Keratinocyte (primary cell): ENCODE data around the gene MAGOHB. TPM values are rescaled to one million over a fixed set of nuclear protein-coding genes. Genes with fewer than 3 reads are reported as not detected.

Experiments used
- DNase-seq: peaks from one replicate; pipeline ENCODE4 v3.0.0-alpha.2; 2011; ENCODE audit warnings: low read depth, missing footprints, low spot score
- FAIRE-seq: peaks from 2 replicates; lab custom pipeline; 2011; peaks lifted over from hg19 to GRCh38; lab: Jason Lieb, UNC
- H2AFZ ChIP-seq: 2 replicates; pipeline ENCODE4 v1.6.0; 2012; ENCODE audit warnings: low read length, control low read depth, inconsistent platforms; ENCODE audit not compliant: control insufficient read depth
- H3K27ac ChIP-seq: 2 replicates; pipeline ENCODE4 v1.5.1; 2011; ENCODE audit warnings: low read length; ENCODE audit not compliant: control insufficient read depth, insufficient read depth
- H3K27me3 ChIP-seq: 3 replicates; pipeline ENCODE4 v1.6.0; 2011; ENCODE audit warnings: low read length; ENCODE audit not compliant: control insufficient read depth, insufficient read depth; ENCODE audit errors: extremely low read depth
- H3K36me3 ChIP-seq, 2 experiments: 2 replicates in 1 of 2; 3 replicates in 1 of 2; pipeline ENCODE4 v1.5.1; 2011; ENCODE audit warnings: low read length in 2 of 2, mild to moderate bottlenecking in 1 of 2; ENCODE audit not compliant: control insufficient read depth in 2 of 2, insufficient read depth in 2 of 2; ENCODE audit errors: extremely low read depth in 1 of 2
- H3K4me1 ChIP-seq: 3 replicates; pipeline ENCODE4 v1.5.1; 2011; ENCODE audit warnings: low read length; ENCODE audit not compliant: control insufficient read depth, insufficient read depth; ENCODE audit errors: extremely low read depth
- H3K4me2 ChIP-seq: 3 replicates; pipeline ENCODE4 v1.6.0; 2011; ENCODE audit warnings: low read depth, low read length; ENCODE audit not compliant: control insufficient read depth, insufficient read depth; ENCODE audit errors: extremely low read depth
- H3K4me3 ChIP-seq, 3 experiments: fragments of 200-600 bp in 1 of 3; sonication (generic) in 1 of 3; 2 replicates in 2 of 3; 3 replicates in 1 of 3; pipeline ENCODE4 v1.5.1; 2011 to 2016; ENCODE audit warnings: low read length in 3 of 3, mild to moderate bottlenecking in 3 of 3, control low read depth in 2 of 3, inconsistent platforms in 1 of 3, low read depth in 1 of 3, mixed read lengths in 1 of 3, mixed run types in 1 of 3, moderate library complexity in 1 of 3; ENCODE audit not compliant: control insufficient read depth in 2 of 3, insufficient read depth in 2 of 3; ENCODE audit errors: extremely low read depth in 1 of 3
- H3K79me2 ChIP-seq: 2 replicates; pipeline ENCODE4 v1.6.0; 2012; ENCODE audit warnings: low read length; ENCODE audit not compliant: control insufficient read depth, insufficient read depth
- H3K9ac ChIP-seq: 3 replicates; pipeline ENCODE4 v1.6.0; 2011; ENCODE audit warnings: low read length; ENCODE audit not compliant: control insufficient read depth, insufficient read depth; ENCODE audit errors: extremely low read depth
- H3K9me1 ChIP-seq: 3 replicates; pipeline ENCODE4 v1.6.0; 2011; ENCODE audit warnings: low read length; ENCODE audit not compliant: control insufficient read depth, insufficient read depth; ENCODE audit errors: extremely low read depth
- H3K9me3 ChIP-seq: 2 replicates; pipeline ENCODE4 v1.5.1; 2012; ENCODE audit warnings: low read depth, low read length; ENCODE audit not compliant: control insufficient read depth
- H4K20me1 ChIP-seq: 3 replicates; pipeline ENCODE4 v1.6.0; 2011; ENCODE audit warnings: low read length; ENCODE audit not compliant: control insufficient read depth, insufficient read depth; ENCODE audit errors: extremely low read depth
- EZH2 ChIP-seq: IDR thresholded peaks from one replicate; pipeline ENCODE4 v1.6.1; 2012; ENCODE audit warnings: inconsistent platforms, mild to moderate bottlenecking, low read length, moderate library complexity
- dilution Hi-C: fragments of 300-500 bp; cut with MboI; formaldehyde crosslinking; loops from one replicate; pipeline ENCODE4 v1.7.0; 2020; ENCODE audit warnings: low sequenced_read_pairs; ENCODE audit not compliant: extremely low pct_ligation_motif_present
- polyA plus RNA-seq, 5 experiments: library from polyadenylated mRNA; depleted of rRNA in 3 of 5; stranded (reverse) in 3 of 5; stranded (forward) in 1 of 5; unstranded in 1 of 5; fragments of >200 nt; gene quantifications; 1 replicate in 1 of 5; 2 replicates in 3 of 5; 3 replicates in 1 of 5; pipeline versions ENCODE4 v1.2.1 to v1.2.3, GENCODE V29; 2011 to 2012; ENCODE audit warnings: missing spikeins in 2 of 5, low read depth in 1 of 5, low replicate concordance in 1 of 5
- TF ChIP-seq, protein P1 (sequence below), 3 experiments: IDR thresholded peaks in 1 of 3; conservative IDR thresholded peaks in 1 of 3; optimal IDR thresholded peaks in 1 of 3; 2 replicates in 2 of 3; 3 replicates in 1 of 3; pipeline versions ENCODE3 to v1.5.1; 2011; ENCODE audit warnings: low read length in 3 of 3, mild to moderate bottlenecking in 3 of 3, moderate library complexity in 2 of 3, control low read depth in 1 of 3, inconsistent platforms in 1 of 3; ENCODE audit not compliant: insufficient read depth in 2 of 3; ENCODE audit errors: extremely low read depth in 1 of 3

Gene MAGOHB
- polyA plus RNA-seq, 1 donor (not counting 4 experiments of a cell fraction or from before 2014, with no cell fraction given) = 34.2 TPM

DNA sequence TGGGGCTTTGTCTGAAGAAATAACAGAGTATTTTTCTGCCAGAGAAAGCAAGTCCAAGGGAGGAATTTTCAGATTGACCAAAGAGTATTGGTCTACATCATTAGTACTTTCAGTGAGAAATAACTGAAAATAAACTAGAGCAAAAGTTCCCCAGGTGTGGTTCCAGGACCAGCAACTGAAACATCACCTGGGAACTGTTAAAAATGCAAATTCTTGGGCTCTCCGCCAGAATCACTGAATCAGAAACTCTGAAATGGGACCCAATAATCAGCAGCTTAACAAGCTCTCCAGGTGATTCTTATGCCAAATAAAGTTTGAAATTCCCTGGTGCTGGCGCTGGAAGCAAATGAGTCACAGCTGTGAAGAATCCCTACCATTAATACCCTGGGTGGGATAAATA is 55.6 kb downstream of the MAGOHB start:
- DNase-seq (no peak), FAIRE-seq (peak; percentile 56)
- dilution Hi-C loops = no loop called here

DNA sequence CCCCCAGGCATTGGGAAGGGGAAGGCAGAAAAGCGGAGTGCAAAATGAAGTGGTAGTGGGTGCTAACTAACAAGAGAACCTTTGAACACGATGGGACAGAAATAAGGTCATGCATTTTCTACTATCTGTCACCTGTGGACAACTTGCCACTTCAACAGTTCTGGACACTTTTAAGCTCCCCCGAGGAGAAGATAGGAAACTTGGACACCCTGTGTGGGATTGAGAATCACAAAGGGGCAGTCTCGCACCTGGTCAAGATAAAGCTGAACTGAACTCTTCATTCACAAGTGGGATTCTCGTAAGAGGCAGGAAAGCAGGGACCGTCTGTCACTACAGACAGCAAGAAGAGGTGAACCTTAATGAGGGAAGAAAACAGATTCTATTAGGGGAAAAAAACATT is 56.1 kb downstream of the MAGOHB start:
- Histone ChIP-seq H3K36me3 (no peaks in the 10 kb centered on the region), H3K27me3 (no peaks in the 10 kb centered on the region), H3K9me3 (no peaks in the 10 kb centered on the region), H3K4me1 (no peaks in the 10 kb centered on the region), H3K9ac (no peak overlapping the region), H4K20me1 (no peaks in the 10 kb centered on the region), H3K27ac (no peak overlapping the region), H3K9me1 (no peaks in the 10 kb centered on the region), H3K4me2 (no peak overlapping the region), H3K79me2 (no peaks in the 10 kb centered on the region), H3K4me3 (no peak overlapping the region), H2AFZ (no peak overlapping the region)
- dilution Hi-C loops = no loop called here
- FAIRE-seq (peak; percentile 17), DNase-seq (no peak)
- TF ChIP-seq EZH2 = no peak
- TF ChIP-seq, protein P1, sequence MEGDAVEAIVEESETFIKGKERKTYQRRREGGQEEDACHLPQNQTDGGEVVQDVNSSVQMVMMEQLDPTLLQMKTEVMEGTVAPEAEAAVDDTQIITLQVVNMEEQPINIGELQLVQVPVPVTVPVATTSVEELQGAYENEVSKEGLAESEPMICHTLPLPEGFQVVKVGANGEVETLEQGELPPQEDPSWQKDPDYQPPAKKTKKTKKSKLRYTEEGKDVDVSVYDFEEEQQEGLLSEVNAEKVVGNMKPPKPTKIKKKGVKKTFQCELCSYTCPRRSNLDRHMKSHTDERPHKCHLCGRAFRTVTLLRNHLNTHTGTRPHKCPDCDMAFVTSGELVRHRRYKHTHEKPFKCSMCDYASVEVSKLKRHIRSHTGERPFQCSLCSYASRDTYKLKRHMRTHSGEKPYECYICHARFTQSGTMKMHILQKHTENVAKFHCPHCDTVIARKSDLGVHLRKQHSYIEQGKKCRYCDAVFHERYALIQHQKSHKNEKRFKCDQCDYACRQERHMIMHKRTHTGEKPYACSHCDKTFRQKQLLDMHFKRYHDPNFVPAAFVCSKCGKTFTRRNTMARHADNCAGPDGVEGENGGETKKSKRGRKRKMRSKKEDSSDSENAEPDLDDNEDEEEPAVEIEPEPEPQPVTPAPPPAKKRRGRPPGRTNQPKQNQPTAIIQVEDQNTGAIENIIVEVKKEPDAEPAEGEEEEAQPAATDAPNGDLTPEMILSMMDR (optimal IDR thresholded peaks at IDR 0.05 in 1 of 3, IDR thresholded peaks at IDR 0.05 in 1 of 3, conservative IDR thresholded peaks at IDR 0.05 in 1 of 3; ENCODE audit: extremely low read depth in 1 of 3, insufficient read depth in 2 of 3, low read length in 3 of 3) = no peak

More for the DNA sequence above, 55.6 kb downstream of the MAGOHB start:
- Histone ChIP-seq H3K9me1 (no peaks in the 10 kb centered on the region), H3K9me3 (no peaks in the 10 kb centered on the region), H3K27me3 (no peaks in the 10 kb centered on the region), H3K79me2 (no peaks in the 10 kb centered on the region), H3K4me1 (no peaks in the 10 kb centered on the region), H3K9ac (no peak overlapping the region), H2AFZ (no peak overlapping the region), H3K27ac (no peak overlapping the region), H3K4me2 (no peak overlapping the region), H3K36me3 (no peaks in the 10 kb centered on the region), H4K20me1 (no peaks in the 10 kb centered on the region), H3K4me3 (no peak overlapping the region)
- TF ChIP-seq, protein P1 (optimal IDR thresholded peaks at IDR 0.05 in 1 of 3, IDR thresholded peaks at IDR 0.05 in 1 of 3, conservative IDR thresholded peaks at IDR 0.05 in 1 of 3; ENCODE audit: extremely low read depth in 1 of 3, insufficient read depth in 2 of 3, low read length in 3 of 3) = no peak
- TF ChIP-seq EZH2 = no peak
